CD14-positive monocyte (primary cell): ENCODE measurements around the gene SEC24C. TPM values are rescaled to one million over a fixed set of nuclear protein-coding genes. Genes with fewer than 3 reads are reported as not detected.
A peak's percentile ranks its signal among the peaks of the same experiment; 100 is the strongest.

ENCODE experiments used
- DNase-seq, 3 donors: peaks; one replicate each; pipeline ENCODE4 v3.0.0-alpha.2; 2011 to 2022
- H2AFZ ChIP-seq: 2 replicates; pipeline ENCODE4 v1.6.0; 2012; ENCODE audit warnings: mild to moderate bottlenecking, low read depth, low read length, inconsistent platforms; ENCODE audit not compliant: insufficient read depth, poor library complexity, severe bottlenecking
- H3K27ac ChIP-seq, 2 donors: 1 replicate in 1 of 2; 2 replicates in 1 of 2; pipeline ENCODE4 v1.5.1; 2012 to 2013; ENCODE audit warnings: low read length in 2 of 2, control low read depth in 1 of 2, inconsistent platforms in 1 of 2, low read depth in 1 of 2, mild to moderate bottlenecking in 1 of 2
- H3K27me3 ChIP-seq, 2 donors: one replicate each; pipeline versions ENCODE4 v1.6.0 to v1.6.1; 2011 to 2013; ENCODE audit warnings: low read length in 2 of 2; ENCODE audit not compliant: control insufficient read depth in 2 of 2, insufficient read depth in 2 of 2
- H3K36me3 ChIP-seq, 2 donors: replicated peaks in 1 of 2; 1 replicate in 1 of 2; 2 replicates in 1 of 2; pipeline versions ENCODE4 v1.5.1 to v1.6.1; 2012 to 2013; ENCODE audit warnings: low read length in 2 of 2, control low read depth in 1 of 2, inconsistent platforms in 1 of 2, mild to moderate bottlenecking in 1 of 2; ENCODE audit not compliant: insufficient read depth in 2 of 2, control insufficient read depth in 1 of 2
- H3K4me1 ChIP-seq, 2 donors: 1 replicate in 1 of 2; 2 replicates in 1 of 2; pipeline versions ENCODE4 v1.5.1 to v1.6.1; 2012 to 2013; ENCODE audit warnings: low read length in 2 of 2, control low read depth in 1 of 2, inconsistent platforms in 1 of 2, mild to moderate bottlenecking in 1 of 2, moderate library complexity in 1 of 2; ENCODE audit not compliant: insufficient read depth in 2 of 2, control insufficient read depth in 1 of 2
- H3K4me2 ChIP-seq: replicated peaks from 2 replicates; pipeline ENCODE3; 2012; ENCODE audit warnings: low read length, moderate library complexity, mild to moderate bottlenecking; ENCODE audit not compliant: poor library complexity, severe bottlenecking; ENCODE audit errors: extremely low read depth
- H3K4me3 ChIP-seq, 3 experiments: fragments of 200-600 bp in 1 of 3; sonication (generic) in 1 of 3; replicated peaks in 1 of 3; 1 replicate in 2 of 3; 2 replicates in 1 of 3; pipeline ENCODE4 v1.5.1; 2011 to 2013; ENCODE audit warnings: low read length in 3 of 3, mild to moderate bottlenecking in 3 of 3, control low read depth in 2 of 3, low read depth in 2 of 3, inconsistent platforms in 1 of 3, moderate library complexity in 1 of 3
- H3K79me2 ChIP-seq: 2 replicates; pipeline ENCODE4 v1.6.0; 2012; ENCODE audit warnings: mild to moderate bottlenecking, control low read depth, inconsistent platforms, low read length, moderate library complexity; ENCODE audit not compliant: insufficient read depth
- H3K9ac ChIP-seq: 2 replicates; pipeline ENCODE4 v1.6.0; 2017; ENCODE audit warnings: low read length, mild to moderate bottlenecking; ENCODE audit not compliant: insufficient read depth, poor library complexity, severe bottlenecking
- H3K9me3 ChIP-seq, 2 donors: replicated peaks in 1 of 2; 1 replicate in 1 of 2; 2 replicates in 1 of 2; pipeline versions ENCODE4 v1.5.1 to v1.6.1; 2012 to 2013; ENCODE audit warnings: low read length in 2 of 2, control low read depth in 1 of 2; ENCODE audit not compliant: control insufficient read depth in 1 of 2, insufficient read depth in 1 of 2
- H4K20me1 ChIP-seq: 2 replicates; pipeline ENCODE4 v1.6.0; 2012; ENCODE audit warnings: mild to moderate bottlenecking, low read length, control low read depth, moderate library complexity; ENCODE audit not compliant: insufficient read depth
- H3K27ac Mint-ChIP-seq, 7 donors: one replicate each; pipeline ENCODE4 v1.8.0; 2020; ENCODE audit warnings: mild to moderate bottlenecking in 7 of 7, mixed read lengths in 7 of 7, moderate library complexity in 6 of 7, inconsistent platforms in 2 of 7
- H3K27me3 Mint-ChIP-seq, 3 donors: one replicate each; pipeline ENCODE4 v1.8.0; 2021 to 2022; ENCODE audit warnings: low read depth in 3 of 3, mild to moderate bottlenecking in 3 of 3, mixed read lengths in 3 of 3, moderate library complexity in 3 of 3, inconsistent platforms in 1 of 3
- H3K36me3 Mint-ChIP-seq, 2 donors: one replicate each; pipeline ENCODE4 v1.8.0; 2020; ENCODE audit warnings: mixed read lengths in 2 of 2, inconsistent platforms in 1 of 2, mild to moderate bottlenecking in 1 of 2
- H3K4me1 Mint-ChIP-seq: one replicate; pipeline ENCODE4 v1.8.0; 2020; ENCODE audit warnings: mild to moderate bottlenecking, mixed read lengths
- H3K4me3 Mint-ChIP-seq, 2 donors: one replicate each; pipeline ENCODE4 v1.8.0; 2020; ENCODE audit warnings: mild to moderate bottlenecking in 2 of 2, mixed read lengths in 2 of 2, moderate library complexity in 1 of 2
- H3K9me3 Mint-ChIP-seq, 7 donors: one replicate each; pipeline ENCODE4 v1.8.0; 2020 to 2022; ENCODE audit warnings: mixed read lengths in 7 of 7, mild to moderate bottlenecking in 6 of 7, moderate library complexity in 6 of 7, inconsistent platforms in 2 of 7
- CTCF ChIP-seq: fragments of 200-600 bp; IDR thresholded peaks from one replicate; pipeline ENCODE4 v1.8.0; 2022; ENCODE audit warnings: antibody characterized with exemption, mild to moderate bottlenecking
- WGBS: methylation state at CpG from one replicate; pipeline ENCODE4 v1.1.5; 2013; ENCODE audit warnings: missing lambda C conversion rate; ENCODE audit not compliant: insufficient coverage; 5-methylcytosine and 5-hydroxymethylcytosine counted together
- intact Hi-C, 2 donors: fragments of 100-400 bp; cut with micrococcal nuclease; formaldehyde crosslinking; loops; one replicate each; pipeline versions ENCODE4 v1.15.0 to v1.15.1; 2023
- polyA plus RNA-seq, 3 donors: library from polyadenylated mRNA; depleted of rRNA in 1 of 3; unstranded in 2 of 3; stranded (reverse) in 1 of 3; fragments of 300-500 nt in 2 of 3; fragments of >200 nt in 1 of 3; fragmentation: Illumina TruSeq in 2 of 3; gene quantifications; 1 replicate in 2 of 3; 2 replicates in 1 of 3; pipeline ENCODE4 v1.2.3, GENCODE V29; 2012 to 2021

The SEC24C gene
- polyA plus RNA-seq, 3 donors = 25.7 to 65.8 (median 44.8) TPM

GRCh38 chr10:73790886-73791625 lies 46.9 kb downstream of the SEC24C start:
- H3K4me2 ChIP-seq = no peak overlapping the region
- H2AFZ ChIP-seq = no peak overlapping the region
- Mint-ChIP-seq H3K36me3 (peaks cover 68 to 80% of the 10 kb centered on the region in 2 donors), H3K27me3 (peaks cover 0 to 1% (median 0%) of the 10 kb centered on the region in 3 donors), H3K27ac (no peak overlapping the region), H3K4me3 (no peak overlapping the region), H3K4me1 (peaks cover 12% of the 10 kb centered on the region), H3K9me3 (peaks cover 0 to 2% (median 0%) of the 10 kb centered on the region in 7 donors)
- WGBS = 97% methylated on average over 18 of the region's 22 CpGs
- no peaks in the 10 kb centered on the region for H3K27me3 ChIP-seq
- H3K36me3 ChIP-seq = peaks cover 71 to 80% of the 10 kb centered on the region in 2 donors
- no peak for TF ChIP-seq CTCF
- H3K79me2 ChIP-seq = peaks cover 30% of the 10 kb centered on the region
- intact Hi-C loops = no loop called here
- H4K20me1 ChIP-seq = peaks cover 42% of the 10 kb centered on the region
- no peak overlapping the region for H3K9ac ChIP-seq
- peaks cover 12 to 16% of the 10 kb centered on the region in 2 donors for H3K4me1 ChIP-seq
- H3K27ac ChIP-seq = no peak overlapping the region
- no peak for DNase-seq
- no peak overlapping the region for H3K4me3 ChIP-seq
- H3K9me3 ChIP-seq = no peaks in the 10 kb centered on the region

GRCh38 chr10:73791871-73792400 lies 47.8 kb downstream of the SEC24C start:
- Mint-ChIP-seq H3K4me3 (no peak overlapping the region), H3K36me3 (peaks cover 75 to 88% of the 10 kb centered on the region in 2 donors), H3K4me1 (peaks cover 4% of the 10 kb centered on the region), H3K9me3 (peaks cover 0 to 2% (median 0%) of the 10 kb centered on the region in 7 donors), H3K27ac (peak overlapping the region in 1 of 7 donors; percentile 13), H3K27me3 (peaks cover 0 to 1% (median 0%) of the 10 kb centered on the region in 3 donors)
- Histone ChIP-seq H3K4me2 (no peak overlapping the region), H3K79me2 (peaks cover 21% of the 10 kb centered on the region), H3K27me3 (no peaks in the 10 kb centered on the region), H3K36me3 (peaks cover 79 to 89% of the 10 kb centered on the region in 2 donors), H3K4me1 (peaks cover 4 to 7% of the 10 kb centered on the region in 2 donors), H2AFZ (no peak overlapping the region), H3K9ac (no peak overlapping the region), H3K4me3 (no peak overlapping the region), H3K9me3 (no peaks in the 10 kb centered on the region), H3K27ac (no peak overlapping the region), H4K20me1 (peaks cover 36% of the 10 kb centered on the region)
- DNase-seq = no peak
- TF ChIP-seq CTCF = no peak
- 96% methylated on average over 24 of the region's 26 CpGs for WGBS
- intact Hi-C loops = no loop called here
